PFSK-1 (cell line): ENCODE results near the gene HYAL3.

ENCODE experiments used
- FOXP2 ChIP-seq: optimal IDR thresholded peaks from 2 replicates; pipeline ENCODE3; 2011; ENCODE audit warnings: borderline replicate concordance, control low read depth, inconsistent platforms; ENCODE audit not compliant: insufficient read depth; ENCODE audit errors: extremely low read length, extremely low read depth
- POLR2AphosphoS5 ChIP-seq: IDR thresholded peaks from 2 replicates; pipeline ENCODE4 v1.6.1; 2012; ENCODE audit warnings: low read depth, mild to moderate bottlenecking, control low read depth, low read length, moderate library complexity
- SIN3A ChIP-seq: IDR thresholded peaks from 2 replicates; pipeline ENCODE4 v1.6.1; 2012; ENCODE audit warnings: mild to moderate bottlenecking, low read length, moderate library complexity, borderline replicate concordance; ENCODE audit not compliant: insufficient read depth
- TAF1 ChIP-seq: IDR thresholded peaks from 2 replicates; pipeline ENCODE4 v1.6.1; 2012; ENCODE audit warnings: low read length, control low read depth, borderline replicate concordance; ENCODE audit not compliant: insufficient read depth
- TF ChIP-seq, protein P1 (sequence below), 2 experiments: IDR thresholded peaks; 2 replicates each; pipeline versions ENCODE4 v1.6.1 to v1.8.0; 2011 to 2012; ENCODE audit warnings: low read depth in 2 of 2, low read length in 2 of 2, control low read depth in 1 of 2, inconsistent platforms in 1 of 2, mild to moderate bottlenecking in 1 of 2, moderate library complexity in 1 of 2; ENCODE audit not compliant: insufficient read depth in 1 of 2

HYAL3 gene

DNA sequence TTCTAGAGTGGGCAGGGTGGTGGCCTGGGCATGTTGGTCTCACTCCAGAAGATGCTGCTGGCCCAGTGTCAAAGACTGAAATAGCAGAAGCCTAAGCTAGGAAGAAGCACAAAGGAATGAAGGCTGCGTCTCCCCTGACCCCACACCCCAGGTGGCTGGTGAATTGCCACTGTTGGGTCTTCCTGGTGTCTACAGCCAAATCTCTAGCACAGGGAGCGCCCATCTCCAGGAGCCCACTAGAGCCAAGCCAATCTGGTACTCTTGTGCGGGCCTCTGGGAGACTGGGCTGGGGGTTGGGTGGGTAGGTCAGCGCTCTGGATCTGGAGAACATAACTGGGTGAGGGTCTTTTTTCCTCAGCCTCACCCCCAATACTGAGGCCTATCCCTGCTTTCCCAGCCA is 27.9 kb upstream of the HYAL3 start:
- TF ChIP-seq, protein P1, sequence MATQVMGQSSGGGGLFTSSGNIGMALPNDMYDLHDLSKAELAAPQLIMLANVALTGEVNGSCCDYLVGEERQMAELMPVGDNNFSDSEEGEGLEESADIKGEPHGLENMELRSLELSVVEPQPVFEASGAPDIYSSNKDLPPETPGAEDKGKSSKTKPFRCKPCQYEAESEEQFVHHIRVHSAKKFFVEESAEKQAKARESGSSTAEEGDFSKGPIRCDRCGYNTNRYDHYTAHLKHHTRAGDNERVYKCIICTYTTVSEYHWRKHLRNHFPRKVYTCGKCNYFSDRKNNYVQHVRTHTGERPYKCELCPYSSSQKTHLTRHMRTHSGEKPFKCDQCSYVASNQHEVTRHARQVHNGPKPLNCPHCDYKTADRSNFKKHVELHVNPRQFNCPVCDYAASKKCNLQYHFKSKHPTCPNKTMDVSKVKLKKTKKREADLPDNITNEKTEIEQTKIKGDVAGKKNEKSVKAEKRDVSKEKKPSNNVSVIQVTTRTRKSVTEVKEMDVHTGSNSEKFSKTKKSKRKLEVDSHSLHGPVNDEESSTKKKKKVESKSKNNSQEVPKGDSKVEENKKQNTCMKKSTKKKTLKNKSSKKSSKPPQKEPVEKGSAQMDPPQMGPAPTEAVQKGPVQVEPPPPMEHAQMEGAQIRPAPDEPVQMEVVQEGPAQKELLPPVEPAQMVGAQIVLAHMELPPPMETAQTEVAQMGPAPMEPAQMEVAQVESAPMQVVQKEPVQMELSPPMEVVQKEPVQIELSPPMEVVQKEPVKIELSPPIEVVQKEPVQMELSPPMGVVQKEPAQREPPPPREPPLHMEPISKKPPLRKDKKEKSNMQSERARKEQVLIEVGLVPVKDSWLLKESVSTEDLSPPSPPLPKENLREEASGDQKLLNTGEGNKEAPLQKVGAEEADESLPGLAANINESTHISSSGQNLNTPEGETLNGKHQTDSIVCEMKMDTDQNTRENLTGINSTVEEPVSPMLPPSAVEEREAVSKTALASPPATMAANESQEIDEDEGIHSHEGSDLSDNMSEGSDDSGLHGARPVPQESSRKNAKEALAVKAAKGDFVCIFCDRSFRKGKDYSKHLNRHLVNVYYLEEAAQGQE (IDR thresholded peaks at IDR 0.05; ENCODE audit: insufficient read depth in 1 of 2, low read depth in 2 of 2, low read length in 2 of 2): no peak
- TF ChIP-seq POLR2AphosphoS5 (no peak), FOXP2 (no peak), SIN3A (no peak), TAF1 (no peak)

DNA sequence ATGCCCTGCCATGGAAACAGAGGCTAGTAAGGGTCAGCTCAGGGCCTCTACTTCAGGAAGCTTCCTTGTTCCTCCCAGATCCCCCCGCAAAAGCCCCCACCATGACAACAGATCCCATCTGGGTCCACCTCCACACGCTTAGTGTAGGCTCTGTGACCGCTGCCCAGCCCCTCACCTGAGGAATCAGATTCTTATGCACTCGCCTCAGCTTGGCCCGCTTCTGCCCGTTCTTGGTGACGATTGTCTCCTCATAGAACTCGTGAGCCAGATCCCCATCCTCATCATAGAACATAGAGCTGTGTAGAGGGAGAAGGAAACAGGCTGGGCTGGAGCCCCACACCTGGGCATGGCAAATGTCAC is 27.0 kb upstream of the HYAL3 start:
- TF ChIP-seq SIN3A (no peak), TAF1 (no peak), POLR2AphosphoS5 (no peak), FOXP2 (no peak)
- TF ChIP-seq, protein P1 (IDR thresholded peaks at IDR 0.05; ENCODE audit: insufficient read depth in 1 of 2, low read depth in 2 of 2, low read length in 2 of 2): no peak

DNA sequence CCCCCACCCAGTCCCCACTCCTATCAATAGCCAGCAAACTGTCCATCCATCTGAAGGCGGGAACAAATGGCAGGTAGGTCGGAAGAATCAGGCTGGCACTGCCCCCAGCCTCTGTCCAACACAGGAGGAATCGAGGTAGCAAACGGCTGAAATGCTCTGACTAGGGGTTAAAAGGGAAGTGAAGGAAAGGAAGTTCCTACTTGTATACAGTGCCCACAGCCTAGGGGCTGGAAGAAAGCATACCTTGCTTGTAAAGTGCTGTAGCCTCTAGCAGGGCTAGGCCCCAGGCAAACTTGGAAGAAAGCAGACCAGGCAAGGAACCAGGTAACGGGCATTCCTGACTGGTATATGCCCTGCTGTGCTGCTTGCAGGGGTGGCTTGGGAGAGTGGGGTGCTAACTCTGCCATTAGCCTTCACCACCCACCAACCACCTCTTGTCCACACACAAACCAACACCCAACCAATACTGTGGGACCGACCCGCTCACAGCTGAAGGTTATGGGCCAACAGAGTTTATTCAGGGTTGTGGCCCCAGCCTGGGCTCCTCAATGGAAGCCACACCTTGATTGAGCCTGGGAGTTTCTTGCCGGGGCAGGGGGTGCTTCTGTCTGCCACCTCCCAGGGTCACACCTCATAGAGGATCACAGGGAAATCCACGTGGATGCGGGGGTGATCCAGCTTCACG is 26.4 kb upstream of the HYAL3 start:
- TF ChIP-seq POLR2AphosphoS5: no peak
- TF ChIP-seq, protein P1 (IDR thresholded peaks at IDR 0.05; ENCODE audit: insufficient read depth in 1 of 2, low read depth in 2 of 2, low read length in 2 of 2): no peak
- no peak for TF ChIP-seq SIN3A
- TF ChIP-seq FOXP2: no peak

DNA sequence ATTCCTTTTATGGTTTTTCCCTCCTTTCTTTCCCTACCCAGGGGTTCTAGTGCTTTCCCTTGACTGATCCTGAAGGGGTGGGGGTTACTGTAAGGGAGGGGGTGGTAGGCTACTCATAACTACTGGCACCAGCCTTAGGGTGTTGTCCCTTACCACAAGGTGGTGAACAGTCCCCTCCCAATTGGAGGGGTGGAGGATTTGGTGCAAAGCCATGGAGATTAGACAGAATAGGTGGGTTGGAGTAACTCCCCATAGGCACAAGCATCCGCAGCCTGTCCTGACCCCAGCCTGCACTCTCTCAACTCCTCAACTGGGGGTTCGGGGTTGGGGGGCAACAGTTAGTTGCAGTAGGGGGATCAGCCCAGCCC is 25.9 kb upstream of the HYAL3 start:
- TF ChIP-seq POLR2AphosphoS5 (no peak), TAF1 (no peak), SIN3A (no peak), FOXP2 (no peak)
- TF ChIP-seq, protein P1 (IDR thresholded peaks at IDR 0.05; ENCODE audit: insufficient read depth in 1 of 2, low read depth in 2 of 2, low read length in 2 of 2): no peak
